ENCODE results near the gene BAIAP3. TPM values are rescaled to one million over a fixed set of nuclear protein-coding genes. Genes with fewer than 3 reads are reported as not detected.

Gene BAIAP3
- total RNA-seq, 6 experiments from 2014 or later: 0.11 to 0.28 (median 0.16) TPM

DNA sequence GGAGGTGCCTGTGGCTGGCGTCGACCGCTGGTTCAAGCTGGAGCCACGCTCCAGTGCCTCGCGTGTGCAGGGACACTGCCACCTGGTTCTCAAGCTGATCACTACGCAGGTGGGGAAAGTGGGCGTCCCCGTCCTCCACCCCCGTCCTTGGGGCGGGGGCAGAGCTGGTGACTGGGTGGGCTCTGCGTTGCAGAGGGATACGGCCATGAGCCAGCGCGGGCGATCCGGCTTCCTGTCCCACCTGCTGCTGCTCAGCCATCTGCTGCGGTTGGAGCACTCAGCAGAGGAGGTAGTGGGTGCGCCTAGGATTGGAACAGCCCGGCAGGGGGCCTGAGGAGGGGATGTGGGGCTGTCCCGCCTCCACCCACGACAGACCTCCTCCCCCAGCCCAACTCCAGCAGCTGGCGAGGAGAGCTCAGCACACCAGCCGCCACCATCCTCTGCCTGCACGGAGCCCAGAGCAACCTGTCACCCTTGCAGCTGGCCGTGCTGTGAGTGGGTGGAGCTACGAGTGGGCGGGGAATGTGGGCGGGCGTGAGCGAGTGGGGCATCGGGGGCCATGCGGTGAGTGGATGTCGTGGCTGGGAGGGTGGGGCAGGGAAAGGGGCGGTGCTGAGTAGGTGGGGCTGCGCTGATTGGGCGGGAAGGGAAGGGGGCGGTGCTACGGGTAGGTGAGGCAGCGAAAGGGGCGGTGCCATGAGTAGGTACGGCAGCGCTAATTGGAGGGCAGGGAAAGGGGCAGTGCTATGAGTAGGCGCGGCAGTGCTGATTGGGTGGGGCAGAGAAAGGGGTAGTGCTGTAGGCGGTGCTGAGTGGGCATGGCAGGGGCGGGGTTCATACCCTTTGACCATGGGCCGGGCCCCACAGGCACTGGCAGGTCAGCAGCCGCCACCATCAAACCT, 9.3 kb downstream of the BAIAP3 start:
- no peaks in the 10 kb centered on the region for H3K9me3 Mint-ChIP-seq
- peaks cover 2% of the 10 kb centered on the region; the same call in 1 of the 2 replicates for H3K27me3 Mint-ChIP-seq (ENCODE audit: insufficient read depth)
- TF ChIP-seq CTCF (IDR thresholded peaks at IDR 0.05): no peak
- no peak overlapping the region for H3K4me3 Mint-ChIP-seq
- no peak overlapping the region for H3K27ac Mint-ChIP-seq
- H3K36me3 Mint-ChIP-seq (ENCODE audit: low read depth): no peaks in the 10 kb centered on the region
- peak; percentile 86 for DNase-seq
- H3K4me1 Mint-ChIP-seq (ENCODE audit: low read depth): no peaks in the 10 kb centered on the region

DNA sequence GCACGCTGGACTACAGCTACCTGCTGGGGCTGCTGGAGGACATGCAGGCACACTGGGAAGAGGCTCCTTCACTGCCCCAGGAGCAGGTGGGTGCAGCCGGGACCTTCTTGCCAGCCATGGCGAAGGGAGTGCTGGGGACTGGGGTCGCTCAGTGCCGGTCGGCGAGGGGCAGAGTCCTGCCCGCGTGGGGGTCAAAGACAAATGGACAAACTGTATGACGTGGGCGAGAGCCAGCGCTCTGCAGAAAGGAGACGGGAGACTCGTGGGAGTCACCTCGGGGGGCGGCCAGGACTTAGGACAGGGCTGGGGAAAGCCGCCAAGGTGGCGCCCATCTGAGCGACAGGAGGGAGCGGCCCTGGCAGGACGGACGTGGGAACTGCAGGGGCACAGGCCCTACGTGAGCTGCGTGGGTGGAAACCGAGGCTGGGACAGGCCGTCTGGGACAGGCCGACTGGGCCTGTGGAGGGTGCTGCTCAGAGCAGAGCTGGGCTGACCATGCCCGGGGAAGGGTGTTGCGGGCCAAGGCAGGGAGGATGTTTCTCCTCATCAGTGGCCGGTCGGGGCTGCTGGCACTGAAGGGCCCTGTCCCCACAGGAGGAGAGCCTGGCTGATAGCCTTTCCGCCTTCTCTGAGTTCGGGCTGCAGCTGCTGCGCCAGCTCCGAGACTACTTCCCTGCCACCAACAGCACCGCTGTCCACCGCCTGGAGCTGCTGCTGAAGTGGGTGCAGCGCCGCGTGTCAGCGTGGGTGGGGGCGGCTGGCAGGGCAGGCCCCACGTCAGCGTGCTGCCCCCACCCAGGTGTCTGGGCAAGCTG, 10.2 kb downstream of the BAIAP3 start:
- no peaks in the 10 kb centered on the region for H3K36me3 Mint-ChIP-seq (ENCODE audit: low read depth)
- H3K4me3 Mint-ChIP-seq: no peak overlapping the region
- H3K27ac Mint-ChIP-seq: no peak overlapping the region
- H3K27me3 Mint-ChIP-seq (ENCODE audit: insufficient read depth): peaks cover 2% of the 10 kb centered on the region; the same call in 1 of the 2 replicates
- no peaks in the 10 kb centered on the region for H3K9me3 Mint-ChIP-seq
- DNase-seq: no peak
- TF ChIP-seq CTCF (IDR thresholded peaks at IDR 0.05): no peak
- H3K4me1 Mint-ChIP-seq (ENCODE audit: low read depth): no peaks in the 10 kb centered on the region

DNA sequence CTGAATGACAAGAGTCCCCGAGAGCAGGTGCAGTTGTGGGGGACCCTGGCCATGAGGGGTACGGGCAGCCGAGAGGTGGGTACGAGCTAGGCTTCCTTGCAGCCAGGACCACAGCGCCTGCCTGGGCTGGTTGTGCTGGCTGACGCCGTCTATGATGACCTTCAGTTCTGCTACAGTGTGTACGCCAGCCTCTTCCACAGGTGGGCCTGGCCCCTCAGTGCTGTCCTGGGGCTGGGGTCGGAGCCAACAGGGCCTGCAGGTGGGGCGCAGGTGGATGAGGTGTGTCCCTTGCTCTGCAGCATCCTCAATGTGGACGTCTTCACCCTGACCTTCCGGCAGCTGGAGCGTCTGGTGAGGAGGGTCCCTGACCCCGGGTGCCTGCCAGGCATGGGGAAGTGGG, 11.1 kb downstream of the BAIAP3 start:
- Mint-ChIP-seq H3K27ac (no peak overlapping the region), H3K9me3 (no peaks in the 10 kb centered on the region), H3K4me1 (ENCODE audit: low read depth) (no peaks in the 10 kb centered on the region), H3K4me3 (no peak overlapping the region), H3K27me3 (ENCODE audit: insufficient read depth) (peaks cover 2% of the 10 kb centered on the region; the same call in 1 of the 2 replicates), H3K36me3 (ENCODE audit: low read depth) (no peaks in the 10 kb centered on the region)
- TF ChIP-seq CTCF (IDR thresholded peaks at IDR 0.05): no peak
- DNase-seq: no peak

- no peak for TF ChIP-seq CTCF (IDR thresholded peaks at IDR 0.05)
- Mint-ChIP-seq H3K4me3 (no peak overlapping the region), H3K4me1 (ENCODE audit: low read depth) (no peaks in the 10 kb centered on the region), H3K9me3 (no peaks in the 10 kb centered on the region), H3K27me3 (ENCODE audit: insufficient read depth) (peaks cover 2% of the 10 kb centered on the region; the same call in 1 of the 2 replicates), H3K27ac (no peak overlapping the region), H3K36me3 (ENCODE audit: low read depth) (no peaks in the 10 kb centered on the region)
- DNase-seq: no peak
Observed at GRCh38 chr16:1345087-1345486, 11.6 kb downstream of the BAIAP3 start.

DNA sequence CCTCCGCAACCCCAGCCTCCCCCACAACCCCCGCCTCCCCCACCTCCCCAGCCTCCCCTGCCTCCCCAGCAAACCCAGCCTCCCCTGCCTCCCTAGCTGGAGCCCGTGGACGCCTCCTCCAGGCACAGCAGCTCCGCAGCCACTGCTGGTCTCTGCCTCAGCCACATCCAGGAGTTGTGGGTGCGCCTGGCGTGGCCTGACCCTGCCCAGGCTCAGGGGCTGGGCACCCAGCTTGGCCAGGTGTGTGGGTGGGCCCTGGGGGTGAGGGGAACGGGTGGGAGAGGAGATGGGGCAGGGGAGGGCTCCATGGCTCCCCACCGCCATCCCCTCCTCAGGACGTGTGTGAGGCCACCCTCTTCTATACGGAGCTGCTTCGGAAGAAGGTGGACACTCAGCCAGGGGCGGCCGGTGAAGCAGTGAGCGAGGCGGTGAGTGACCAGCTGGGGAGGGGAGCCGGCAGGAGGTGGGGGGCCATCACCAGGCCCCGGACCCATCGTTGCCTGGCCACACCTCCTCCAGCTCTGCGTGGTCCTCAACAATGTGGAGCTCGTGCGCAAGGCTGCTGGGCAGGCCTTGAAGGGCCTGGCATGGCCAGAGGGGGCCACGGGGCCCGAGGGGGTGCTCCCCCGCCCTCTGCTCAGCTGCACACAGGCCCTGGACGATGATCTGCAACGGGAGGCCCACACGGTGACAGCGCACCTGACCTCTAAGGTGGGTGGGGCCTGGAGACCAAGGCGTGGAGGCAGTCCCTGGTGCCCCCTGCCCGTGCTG, 12.4 kb downstream of the BAIAP3 start:
- H3K27me3 Mint-ChIP-seq (ENCODE audit: insufficient read depth): no peaks in the 10 kb centered on the region; the same call in 1 of the 2 replicates
- no peaks in the 10 kb centered on the region for H3K36me3 Mint-ChIP-seq (ENCODE audit: low read depth)
- no peak overlapping the region for H3K27ac Mint-ChIP-seq
- TF ChIP-seq CTCF (IDR thresholded peaks at IDR 0.05): no peak
- H3K4me3 Mint-ChIP-seq: no peak overlapping the region
- no peak for DNase-seq
- no peaks in the 10 kb centered on the region for H3K9me3 Mint-ChIP-seq
- H3K4me1 Mint-ChIP-seq (ENCODE audit: low read depth): peaks cover 6% of the 10 kb centered on the region

All from HFFc6 (cell line).